Embryonic facial prominence (tissue), 1 donor: ENCODE results near the gene FYN.

Experiments
- DNase-seq: peaks from one replicate; pipeline ENCODE4 v3.0.0-alpha.2; 2016; ENCODE audit errors: extremely low spot score

FYN gene

DNA sequence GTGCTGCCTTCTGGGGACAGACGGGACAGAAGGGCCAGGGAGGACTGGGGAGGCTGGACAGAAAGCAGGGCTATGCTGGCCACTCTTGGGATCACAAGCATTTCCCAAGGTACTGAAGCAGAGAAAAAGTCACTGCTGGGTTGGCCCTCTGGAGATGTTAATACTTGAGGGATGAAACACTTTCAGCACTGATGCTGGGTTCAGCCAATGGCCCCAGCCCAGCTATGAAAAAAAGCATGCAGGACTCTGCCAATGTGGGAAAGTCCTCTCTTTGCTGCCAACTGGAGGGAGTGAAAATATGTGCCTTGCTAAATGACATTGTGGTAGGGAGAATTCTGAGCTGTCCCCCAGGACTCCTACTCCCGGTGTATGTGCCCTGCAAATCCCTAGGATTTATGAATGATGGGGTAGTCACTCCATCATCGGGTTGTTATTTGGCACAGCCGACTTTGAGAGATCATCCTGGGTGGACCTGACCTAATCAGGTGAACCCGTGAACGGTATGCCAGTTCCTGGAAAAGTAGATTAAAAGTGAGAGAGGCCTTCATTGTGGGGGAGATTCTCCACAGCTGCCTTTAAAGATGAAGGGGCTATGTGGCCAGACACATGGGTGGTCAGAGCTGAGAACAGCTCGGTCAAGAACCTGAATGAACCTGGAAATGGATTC lies 147.7 kb downstream of the FYN start:
- no peak for DNase-seq

DNA sequence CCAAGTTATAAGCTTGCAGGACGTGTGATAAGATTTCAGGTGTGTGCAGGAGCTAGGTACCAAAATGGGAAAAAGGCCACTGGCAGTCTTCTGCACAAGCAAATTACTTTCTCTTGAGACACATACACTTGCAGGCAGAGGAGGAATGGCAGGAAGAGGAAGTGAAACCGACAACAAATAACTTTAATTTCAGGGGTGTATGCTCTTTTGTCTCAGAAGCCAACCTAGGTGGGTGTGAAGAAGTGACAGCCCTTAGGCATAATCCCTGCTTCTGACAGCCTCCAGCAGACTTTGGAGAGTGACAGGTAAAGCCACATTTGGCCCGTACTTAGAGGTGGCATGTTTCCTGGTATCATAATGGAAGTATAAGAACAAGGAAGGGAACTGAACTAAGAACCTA lies 148.7 kb downstream of the FYN start:
- DNase-seq, result no peak

DNA sequence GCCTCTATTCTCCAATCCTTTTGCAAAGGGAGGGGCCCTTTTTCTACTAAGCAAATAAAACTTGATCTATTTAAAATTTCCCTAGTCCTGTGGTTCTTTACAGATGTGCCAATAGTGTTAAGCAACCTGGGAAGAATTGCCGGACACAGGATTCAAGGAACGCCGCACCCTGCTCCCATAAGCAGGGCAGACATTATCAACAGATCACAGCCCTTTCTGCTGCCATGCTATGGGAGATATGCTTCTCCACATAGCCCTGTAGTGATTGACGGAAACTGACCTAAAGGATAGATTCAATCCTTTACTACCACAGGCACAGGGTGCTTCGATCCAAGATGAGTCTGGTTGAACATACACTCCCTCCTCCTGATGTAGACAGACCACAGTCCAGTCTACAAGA lies 149.2 kb downstream of the FYN start:
- DNase-seq, result no peak

DNA sequence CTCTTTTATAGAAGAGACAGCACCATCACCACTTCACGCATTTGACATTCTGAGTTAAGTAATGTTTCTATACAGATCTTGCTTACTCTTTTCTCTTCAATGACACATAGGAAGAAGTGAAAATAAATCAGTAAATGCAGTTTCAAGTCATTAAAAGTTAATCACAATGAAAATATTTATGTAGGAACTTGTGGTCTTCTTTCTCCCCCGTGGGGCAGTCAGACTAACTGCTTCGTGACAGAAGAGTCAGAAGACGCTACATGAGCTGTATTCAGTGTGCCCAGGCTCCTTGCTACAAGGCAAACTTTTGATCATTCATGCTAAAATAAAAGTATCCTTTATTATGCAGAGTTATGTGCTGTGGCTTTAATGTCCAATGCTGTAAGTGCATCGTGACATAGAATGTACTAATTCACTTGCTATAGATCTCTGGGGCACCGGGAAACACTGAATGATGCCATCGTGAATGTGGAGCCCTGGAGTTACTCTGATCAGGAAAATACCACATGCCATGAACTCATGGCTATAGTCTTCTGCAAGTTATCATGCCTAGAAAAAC lies 149.8 kb downstream of the FYN start:
- DNase-seq, result no peak

DNA sequence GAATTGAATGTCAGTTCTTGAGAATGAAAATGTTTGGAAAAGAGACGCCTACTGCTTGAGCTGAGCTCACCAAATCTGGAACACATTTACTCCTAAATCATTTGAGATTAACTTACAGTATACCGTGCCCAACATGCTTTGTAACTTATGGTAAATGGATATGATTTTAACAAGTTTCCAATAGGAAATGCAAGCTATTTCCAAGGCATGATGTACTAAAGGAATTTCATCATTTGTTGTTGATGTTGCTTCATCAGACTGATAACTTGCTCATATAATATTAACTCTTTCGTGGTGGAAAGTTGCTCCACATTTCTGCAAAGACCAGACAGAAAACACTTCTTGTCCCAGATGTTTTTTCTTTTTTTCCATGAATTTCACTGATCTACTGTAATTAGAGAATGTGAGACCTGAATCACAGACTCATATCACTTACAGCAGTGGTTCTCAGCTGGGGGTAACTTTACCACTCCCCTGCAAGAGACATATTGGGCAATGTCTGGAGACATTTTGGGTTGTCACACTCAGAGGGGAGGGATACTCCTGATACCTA lies 151.0 kb downstream of the FYN start:
- DNase-seq, result peak; percentile 92

DNA sequence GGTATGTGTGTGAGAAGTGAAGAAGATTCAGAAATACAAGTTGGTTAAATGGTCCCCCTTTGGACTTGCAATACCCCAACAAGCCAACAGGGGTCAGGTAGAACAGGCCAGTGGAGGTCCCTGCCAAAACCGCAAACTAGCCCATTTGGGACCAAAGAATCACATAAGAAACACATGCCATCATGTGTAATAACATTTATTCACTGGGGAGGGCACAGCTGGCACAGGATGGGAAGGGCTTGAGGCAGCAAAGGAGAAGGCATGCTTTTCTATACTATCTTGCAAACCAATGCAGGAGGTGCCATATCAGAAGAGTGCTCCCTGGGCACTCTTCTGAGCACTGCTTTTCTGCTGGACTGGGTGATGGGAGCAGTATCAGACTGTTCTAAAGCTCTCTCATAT lies 151.5 kb downstream of the FYN start:
- no peak for DNase-seq

DNA sequence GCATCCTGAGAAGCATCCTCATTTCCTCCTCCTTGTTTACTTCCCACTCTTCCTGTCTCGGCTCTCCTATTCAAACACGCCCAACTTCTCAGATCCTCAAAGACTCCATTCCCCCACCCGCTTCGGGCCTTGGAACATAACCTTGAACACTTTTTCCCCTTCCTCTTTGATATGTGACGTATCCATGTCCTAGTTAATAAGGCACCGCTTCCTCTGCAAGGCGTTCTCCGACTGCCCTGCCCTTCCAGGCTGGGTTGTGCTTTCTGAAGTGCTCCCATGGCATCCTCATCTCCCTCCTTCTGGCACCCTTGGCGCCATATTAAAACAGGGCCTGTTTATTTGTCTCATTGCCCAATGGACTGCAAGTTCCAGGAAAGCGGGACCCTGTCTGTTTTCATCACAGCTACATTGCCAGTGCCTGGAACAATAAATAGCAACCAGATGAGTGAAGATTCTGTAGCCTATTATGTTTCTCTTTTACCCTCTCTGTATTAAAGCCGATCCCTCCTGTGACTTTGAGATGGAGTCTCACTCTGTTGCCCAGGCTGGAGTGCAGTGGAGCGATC lies 152.2 kb downstream of the FYN start:
- DNase-seq, result no peak

DNA sequence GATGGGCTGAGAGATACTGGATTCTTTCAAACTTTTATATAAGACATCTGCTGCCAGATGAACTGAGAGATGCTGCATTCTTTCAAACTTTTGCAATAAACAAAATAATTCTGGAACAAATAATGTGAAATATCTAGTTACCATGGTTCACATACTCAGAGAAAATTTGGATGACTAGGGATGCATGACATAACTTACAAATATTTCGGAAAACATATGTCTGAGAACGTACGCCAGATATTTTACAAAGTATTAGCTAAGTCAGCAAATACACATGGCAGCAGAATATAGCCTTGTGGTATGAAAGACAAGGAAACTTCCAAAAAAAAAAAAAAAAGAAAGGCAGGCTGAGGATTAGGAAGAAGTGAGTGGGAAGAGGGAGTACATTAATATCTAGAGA lies 154.3 kb downstream of the FYN start:
- peak; percentile 76 for DNase-seq

DNA sequence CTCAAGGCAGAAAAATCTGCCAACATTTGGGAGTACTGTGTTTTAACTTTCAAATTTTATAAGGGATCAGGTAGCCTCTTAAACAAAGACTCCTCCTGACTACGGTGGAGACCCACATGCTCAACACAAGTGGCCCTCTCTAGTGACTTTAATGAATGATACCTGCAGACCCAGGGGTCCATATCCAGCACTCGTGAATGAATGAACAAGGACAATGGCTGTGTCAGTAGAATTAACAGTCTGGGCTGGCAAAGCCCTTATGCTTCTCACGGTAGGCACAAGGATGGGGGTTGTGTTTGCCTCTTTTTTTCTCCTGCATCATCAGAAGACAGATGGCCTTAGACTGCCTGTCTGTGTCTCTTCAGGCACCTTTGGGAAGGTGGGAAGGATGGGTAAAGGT lies 154.9 kb downstream of the FYN start:
- DNase-seq, result no peak

DNA sequence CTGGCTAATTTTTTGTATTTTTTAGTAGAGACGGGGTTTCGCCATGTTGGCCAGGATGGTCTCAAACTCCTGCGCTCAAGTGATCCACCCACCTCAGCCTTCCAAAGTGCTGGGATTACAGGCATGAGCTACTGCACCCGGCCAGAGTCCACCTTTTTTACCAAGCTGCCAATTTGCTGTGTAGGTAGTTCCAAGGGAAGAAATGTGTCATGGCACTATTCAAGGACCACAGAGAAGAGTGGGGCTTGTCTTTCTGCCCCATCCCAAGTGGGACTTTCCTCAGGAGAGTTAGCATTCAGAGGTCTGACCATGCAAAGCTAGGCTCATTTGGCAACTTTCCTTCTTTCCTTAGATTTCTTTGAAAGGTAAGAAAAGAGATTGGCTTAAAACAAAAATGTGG lies 155.6 kb downstream of the FYN start:
- no peak for DNase-seq

DNA sequence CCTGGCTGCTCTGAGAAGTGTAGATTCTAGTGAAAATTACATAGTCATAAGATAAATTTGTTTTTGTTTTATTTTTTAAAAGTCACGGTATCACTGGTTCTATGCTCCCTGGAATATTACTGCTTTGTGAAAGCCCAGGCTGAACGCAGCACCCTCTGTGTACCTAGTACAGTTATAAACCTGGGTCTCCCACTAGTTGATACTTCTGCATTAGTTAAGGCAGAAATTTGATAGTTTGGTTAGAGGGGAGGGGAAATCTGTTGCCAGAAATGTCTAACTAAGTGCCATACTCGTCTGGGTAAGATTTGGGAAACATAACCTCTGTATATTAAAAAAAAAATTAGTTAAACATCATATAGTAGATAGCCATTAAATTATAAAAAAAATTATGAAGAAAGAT lies 156.9 kb downstream of the FYN start:
- no peak for DNase-seq

DNA sequence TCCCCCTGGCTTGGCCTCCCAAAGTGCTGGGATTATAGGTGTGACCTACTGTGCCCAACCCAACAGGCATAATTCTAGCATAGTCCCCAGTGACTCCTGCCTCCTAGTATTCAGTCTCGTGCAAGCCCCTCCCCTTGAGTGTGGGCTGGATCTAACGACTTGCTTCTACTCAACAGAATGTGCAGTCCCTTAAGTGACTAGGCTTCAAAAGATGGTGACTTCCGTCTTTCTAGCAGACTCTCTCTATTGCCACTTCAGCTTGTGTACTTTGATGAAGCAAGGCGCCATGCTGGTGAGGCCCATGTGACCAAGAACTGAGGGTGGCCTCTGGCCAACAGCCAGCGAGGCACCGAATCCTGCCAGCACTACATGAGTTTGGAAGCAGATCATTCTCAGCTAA lies 157.9 kb downstream of the FYN start:
- no peak for DNase-seq

DNA sequence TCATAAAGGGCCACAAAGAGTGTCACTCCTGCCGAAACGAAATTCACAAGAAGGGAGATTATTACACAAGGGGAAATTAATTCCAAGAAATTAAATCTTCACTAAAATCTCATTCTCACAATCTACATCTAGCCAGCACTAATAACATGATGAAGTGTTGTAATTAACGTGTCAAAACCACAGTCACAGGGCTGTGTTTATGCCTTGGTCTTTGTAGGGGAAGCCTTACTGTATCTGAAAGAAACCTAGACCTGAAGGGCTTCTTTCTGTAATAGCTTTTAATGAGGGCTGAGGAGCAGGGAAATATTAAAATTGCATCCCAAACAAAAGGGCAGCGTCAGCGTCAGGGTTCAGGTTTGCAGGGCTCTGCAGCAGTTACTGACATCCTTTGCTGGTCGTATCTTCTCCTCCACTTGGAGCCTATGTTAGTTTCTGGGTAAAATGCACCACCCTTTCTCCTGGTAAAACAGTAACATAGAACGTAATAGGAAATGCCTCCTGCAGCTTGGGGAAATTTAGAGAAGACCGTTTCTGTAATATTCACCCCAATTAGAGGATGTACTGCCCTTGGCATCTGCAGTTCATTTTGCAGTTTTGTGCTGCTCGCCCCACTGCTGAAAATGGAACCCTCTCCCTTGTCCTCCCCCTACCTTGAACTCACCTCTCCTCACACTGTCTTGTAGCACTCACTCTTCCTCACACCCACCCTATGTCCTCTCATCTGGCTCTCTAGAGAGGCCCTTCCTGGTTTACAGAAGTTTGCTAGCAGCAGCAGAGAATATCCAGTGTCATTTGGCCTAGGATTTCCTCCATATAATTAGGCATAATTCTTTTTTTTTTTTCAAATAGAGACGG lies 158.6 kb downstream of the FYN start:
- DNase-seq, result no peak

DNA sequence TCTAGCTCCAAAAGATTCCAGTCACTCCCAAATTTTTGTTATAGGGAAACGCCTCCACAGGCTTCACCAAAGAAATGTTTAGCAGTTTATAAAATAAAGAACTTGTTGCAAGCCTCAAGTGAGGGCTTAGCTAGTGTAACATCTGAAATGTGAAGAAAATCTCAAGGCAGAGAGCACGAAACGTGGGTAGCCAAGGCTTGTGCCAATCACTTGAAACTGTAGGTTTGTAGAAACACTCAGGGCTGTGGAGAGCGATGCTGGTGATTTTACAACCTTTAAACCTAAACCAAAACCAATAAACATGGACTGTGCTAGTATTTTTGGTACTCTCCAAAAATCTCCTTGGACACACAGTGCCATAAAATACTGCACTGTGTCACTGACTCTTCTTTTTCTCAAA lies 159.4 kb downstream of the FYN start:
- DNase-seq, result no peak

DNA sequence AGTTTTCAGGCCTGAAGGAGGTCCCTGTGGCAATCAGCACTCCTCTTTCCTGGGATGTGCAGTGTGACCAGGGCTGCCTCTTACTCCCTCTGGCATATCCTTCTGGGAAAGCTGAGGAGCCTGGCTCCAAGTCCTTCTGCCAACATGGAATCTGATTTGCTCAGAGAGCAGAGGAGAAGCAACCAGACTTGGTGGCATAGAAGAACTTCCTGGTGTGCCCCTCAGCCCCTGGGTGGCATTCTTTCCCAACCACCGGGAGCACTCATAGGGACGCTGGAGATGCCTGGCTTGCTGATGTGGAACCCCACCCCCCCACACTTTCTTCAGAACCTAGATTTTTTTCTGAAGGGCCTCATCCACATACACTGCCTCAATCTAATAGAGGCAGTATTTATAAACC lies 160.0 kb downstream of the FYN start:
- no peak for DNase-seq

DNA sequence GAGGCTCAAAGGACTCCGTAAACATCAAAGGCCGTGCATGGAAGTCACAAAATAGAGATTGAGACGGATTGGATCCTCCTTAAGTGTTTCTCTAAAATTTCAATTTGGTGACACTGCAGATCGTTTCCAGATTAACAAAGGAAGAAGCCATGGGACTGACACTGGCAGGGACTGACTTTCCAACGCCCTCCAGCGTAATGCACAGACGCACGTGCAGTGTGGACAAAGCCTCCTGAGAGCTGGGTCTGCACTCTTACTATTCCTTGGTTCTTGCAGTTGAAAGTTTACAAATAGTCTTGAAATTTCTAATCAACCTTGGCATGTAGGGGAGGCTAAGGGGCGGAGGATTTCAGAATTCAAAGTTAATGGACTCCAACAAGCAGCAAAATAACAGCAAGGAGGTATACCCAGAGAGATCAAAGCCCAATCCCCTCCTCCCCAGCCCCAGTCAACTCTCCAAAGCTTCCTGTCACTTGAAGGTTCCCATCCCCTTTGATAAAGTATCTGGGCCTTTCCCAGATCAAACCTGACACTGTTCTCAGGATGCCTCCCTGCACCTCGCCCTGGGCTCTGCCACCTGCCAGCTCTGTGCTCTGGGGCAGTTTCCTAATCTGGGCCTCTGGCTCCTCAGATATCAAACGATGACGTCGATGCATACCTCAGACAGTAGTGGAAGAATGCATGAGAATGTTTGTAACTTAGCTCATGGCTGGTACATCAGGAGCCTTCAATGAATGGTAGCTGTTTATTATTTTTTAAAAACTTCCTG lies 161.1 kb downstream of the FYN start:
- no peak for DNase-seq

DNA sequence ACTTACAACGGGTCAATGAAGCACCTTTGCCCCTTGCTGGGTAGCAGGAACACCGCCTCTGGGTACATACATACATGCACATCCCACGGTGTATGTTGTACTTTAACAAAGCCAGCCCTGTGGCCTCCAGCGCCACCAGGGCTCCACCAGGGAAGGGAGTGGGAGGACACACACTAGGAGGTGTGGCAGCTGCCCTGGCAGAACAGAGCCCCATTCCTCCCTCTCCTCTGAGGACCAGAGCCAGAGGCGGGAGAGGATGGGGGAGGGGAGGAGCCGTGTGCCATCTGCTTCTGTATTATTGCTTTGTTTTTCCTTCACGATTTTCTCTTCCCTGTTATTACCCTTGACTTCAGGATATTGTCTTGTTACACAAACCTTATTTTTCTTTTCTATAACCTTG lies 161.8 kb downstream of the FYN start:
- no peak for DNase-seq

DNA sequence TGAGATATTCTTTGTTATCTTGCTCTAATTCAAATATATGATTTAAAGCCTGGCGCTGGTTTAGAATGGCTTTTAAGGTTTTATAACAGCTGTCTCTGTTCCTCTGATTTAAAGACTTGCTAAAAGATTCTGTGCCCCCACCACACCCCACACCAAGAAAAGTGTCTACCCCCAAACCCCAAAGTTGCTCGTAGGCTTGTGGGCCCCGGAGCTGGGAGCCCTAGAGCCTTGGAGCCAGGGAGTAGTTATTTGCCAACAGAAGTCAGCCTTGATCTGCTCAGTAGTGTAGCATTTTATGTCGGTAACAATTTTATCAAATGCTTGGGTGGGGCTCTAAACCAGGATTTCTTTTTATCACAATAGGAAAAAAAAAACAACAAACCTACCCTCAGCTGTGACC lies 162.3 kb downstream of the FYN start:
- no peak for DNase-seq

DNA sequence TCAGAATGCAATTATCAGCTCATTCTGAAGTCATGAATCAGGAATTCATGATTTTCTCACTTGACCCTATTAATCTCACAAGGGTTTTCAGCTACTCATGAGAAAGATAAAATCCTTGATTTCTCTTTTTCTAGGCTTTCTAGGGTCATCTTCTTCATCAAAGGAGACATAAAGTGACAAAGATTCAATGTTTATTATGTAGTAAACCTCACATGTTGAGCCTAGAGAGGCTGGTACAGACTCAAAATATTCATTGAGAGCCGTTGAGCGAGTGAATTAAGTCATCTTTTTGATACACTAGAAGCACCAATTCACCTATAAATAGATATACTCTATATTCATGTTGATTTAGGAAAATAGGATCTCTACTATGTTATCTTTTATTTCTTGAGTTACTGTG lies 162.8 kb downstream of the FYN start:
- DNase-seq, result no peak

DNA sequence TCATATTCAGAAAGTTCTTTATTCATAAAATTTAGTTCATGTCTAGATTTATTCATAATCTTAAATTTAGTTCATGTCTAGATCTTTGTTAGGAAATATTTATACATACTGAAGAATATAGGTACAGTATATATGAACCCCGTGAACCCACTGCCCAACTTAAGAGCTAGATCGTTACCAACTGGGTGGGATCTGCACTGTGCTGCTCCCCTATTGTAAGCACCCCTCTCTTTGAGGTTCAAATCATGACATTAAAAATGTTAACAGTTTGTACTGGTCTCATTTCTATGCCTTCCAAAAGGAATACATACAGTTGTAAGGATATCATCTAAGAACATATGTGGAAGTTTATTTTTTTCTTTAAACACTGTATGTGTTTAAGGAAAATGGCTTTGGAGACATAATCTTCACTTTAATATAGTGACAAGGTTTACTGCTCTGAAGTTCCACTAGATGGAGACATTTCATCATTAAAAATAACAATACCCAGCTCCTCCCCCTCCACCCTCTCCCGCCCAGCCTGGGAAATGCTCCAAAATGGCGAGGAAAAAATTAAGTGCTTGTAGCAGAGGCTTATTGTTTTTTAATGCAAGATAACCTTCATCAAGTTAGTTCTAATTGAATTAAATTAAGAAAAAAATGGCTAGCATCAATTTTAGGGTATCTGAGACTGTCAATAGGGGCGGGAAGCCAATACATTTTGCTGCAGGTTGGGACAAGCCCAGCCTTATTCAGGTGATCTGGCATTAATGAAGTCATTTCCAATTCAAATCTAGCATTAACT lies 163.4 kb downstream of the FYN start:
- DNase-seq, result peak; percentile 82

DNA sequence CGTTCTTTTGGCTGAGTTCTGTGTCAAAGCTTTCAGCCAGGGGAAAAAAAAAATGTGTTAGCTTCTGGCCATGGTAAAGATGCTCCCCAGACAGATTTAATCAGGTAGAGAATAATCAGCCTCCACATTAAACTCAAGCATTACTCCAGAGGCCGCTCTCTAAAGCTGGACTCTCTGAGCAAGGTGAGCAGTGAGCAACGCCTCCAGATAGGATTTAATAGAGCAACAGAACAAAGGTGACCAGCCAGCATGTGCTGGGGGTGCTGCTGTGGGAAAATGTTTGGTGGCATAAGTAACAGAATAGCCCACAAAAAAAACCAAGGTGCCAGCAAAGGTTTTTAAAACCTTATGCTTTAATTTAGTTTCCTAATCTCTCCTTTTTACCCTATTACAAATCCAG lies 164.1 kb downstream of the FYN start:
- no peak for DNase-seq
